ENCODE results near the gene VAV2.
A peak's percentile ranks its signal among the peaks of the same experiment; 100 is the strongest.

Gene VAV2, protein sequence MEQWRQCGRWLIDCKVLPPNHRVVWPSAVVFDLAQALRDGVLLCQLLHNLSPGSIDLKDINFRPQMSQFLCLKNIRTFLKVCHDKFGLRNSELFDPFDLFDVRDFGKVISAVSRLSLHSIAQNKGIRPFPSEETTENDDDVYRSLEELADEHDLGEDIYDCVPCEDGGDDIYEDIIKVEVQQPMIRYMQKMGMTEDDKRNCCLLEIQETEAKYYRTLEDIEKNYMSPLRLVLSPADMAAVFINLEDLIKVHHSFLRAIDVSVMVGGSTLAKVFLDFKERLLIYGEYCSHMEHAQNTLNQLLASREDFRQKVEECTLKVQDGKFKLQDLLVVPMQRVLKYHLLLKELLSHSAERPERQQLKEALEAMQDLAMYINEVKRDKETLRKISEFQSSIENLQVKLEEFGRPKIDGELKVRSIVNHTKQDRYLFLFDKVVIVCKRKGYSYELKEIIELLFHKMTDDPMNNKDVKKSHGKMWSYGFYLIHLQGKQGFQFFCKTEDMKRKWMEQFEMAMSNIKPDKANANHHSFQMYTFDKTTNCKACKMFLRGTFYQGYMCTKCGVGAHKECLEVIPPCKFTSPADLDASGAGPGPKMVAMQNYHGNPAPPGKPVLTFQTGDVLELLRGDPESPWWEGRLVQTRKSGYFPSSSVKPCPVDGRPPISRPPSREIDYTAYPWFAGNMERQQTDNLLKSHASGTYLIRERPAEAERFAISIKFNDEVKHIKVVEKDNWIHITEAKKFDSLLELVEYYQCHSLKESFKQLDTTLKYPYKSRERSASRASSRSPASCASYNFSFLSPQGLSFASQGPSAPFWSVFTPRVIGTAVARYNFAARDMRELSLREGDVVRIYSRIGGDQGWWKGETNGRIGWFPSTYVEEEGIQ

DNA sequence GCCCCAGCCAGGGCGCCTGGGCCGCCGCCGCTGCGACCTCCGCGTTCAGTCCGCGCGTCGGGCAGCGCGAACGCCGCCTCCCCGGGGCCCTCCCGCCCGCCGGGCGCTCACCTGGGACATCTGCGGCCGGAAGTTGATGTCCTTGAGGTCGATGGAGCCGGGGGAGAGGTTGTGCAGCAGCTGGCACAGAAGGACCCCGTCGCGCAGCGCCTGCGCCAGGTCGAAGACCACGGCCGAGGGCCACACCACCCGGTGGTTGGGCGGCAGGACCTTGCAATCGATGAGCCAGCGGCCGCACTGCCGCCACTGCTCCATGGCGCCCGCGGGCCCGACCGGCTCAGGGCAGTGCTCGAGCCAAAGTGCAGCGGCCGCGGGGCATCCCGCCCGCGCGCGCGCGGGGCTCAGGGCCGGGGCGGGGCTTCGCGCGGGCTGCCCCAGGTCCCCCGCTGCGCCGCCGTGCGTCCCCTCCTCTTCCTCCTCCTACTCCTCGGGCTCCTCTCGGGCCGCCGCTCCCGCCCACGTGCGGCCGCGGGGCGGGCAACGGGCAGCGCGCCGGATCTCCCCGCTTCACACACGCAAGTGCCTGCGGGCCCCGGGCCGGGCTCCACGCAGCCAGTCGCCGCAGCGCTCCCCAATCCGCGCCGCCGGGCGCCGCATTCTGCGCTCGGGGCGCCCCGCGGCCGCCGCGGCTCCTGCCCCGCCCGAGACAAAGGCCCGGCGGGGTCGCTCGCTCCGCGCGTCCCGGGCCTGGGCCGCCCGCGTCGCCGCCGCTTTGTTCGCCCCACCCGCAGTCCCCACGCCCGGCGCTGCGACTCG lies at the start of gene VAV2:
Gene VAV2 (minus strand): TSS at position 361 of the 816 bp plus-strand sequence. CDS start 46 bp downstream, at position 315.
- DNase-seq: peak; percentile 24 to 41

DNA sequence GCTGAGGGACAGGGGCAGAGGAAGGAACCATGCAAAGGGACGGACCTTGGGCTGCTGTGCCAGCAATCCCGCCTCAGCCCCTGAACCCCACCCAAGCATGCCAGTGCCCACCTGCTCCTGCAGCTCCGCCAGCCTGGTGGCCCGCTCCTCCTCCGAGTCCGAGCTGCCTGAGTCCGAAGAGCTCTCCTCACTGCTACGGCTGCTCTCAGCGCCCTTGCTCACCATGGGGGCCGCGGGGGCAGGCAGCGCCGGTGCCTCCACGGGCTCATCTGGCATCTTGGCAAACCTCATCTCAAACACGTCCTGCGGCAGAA lies 49.5 kb upstream of the VAV2 start:
- DNase-seq: no peak

DNA sequence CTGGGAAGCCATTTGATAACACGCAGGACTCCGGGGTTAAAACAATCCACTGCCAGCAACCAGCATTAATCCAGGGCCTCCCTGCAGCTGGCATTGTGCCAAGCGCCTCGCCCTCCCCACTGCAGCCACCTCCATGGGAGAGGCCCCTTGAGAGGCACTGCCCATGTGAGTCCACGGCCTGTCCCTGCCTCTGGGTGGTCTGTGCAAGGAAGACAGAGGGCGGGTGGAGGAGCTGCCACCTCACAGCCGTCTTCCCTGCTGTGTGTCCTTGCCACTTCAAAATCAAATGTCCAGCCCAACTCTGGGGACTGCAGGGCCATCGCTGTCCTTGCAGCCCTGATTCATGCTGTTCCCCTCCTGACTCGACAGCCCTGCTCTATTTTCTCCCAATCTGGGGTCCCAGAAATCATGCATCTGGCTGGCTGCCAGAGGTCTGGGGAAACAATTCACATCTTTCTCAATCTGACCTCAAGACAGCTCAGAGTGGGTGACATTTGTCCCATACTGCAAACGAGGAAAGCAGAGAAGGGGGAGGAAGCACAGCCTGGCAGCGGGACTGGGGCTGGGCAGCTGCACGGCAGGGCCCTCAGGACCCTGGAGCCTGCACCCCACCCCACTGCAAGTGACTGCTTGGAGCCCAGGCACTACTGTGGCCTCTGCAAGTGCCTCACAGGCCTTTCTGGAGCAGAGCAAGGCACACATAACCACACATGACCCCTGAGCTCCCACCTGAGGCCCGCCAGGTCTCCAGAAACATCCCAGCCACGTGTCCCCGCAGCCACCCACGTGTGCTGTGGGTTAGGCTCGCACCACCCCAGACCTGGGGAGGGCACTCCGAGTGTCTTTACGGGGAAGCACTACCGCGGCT lies 48.9 kb upstream of the VAV2 start:
- no peak for DNase-seq

DNA sequence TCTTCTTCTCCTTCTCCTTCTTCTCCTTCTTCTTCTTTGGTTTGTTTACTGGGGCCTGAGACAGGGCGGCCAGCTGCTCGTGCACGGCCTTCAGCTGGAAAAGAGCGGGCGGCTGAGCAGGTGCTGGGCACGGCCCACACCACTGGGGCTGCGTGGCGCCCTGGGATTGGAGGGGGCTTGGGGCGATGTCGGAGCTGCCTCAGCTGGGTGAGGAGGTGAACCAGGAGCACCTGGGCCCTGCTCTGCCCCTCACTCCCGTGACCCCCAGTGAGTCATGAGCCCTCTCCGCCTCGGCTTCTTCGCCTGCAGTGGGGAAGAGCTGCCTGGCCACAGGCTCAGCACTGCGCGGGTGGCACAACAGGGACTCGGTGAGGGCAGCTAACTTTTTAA lies 48.0 kb upstream of the VAV2 start:
- no peak for DNase-seq

DNA sequence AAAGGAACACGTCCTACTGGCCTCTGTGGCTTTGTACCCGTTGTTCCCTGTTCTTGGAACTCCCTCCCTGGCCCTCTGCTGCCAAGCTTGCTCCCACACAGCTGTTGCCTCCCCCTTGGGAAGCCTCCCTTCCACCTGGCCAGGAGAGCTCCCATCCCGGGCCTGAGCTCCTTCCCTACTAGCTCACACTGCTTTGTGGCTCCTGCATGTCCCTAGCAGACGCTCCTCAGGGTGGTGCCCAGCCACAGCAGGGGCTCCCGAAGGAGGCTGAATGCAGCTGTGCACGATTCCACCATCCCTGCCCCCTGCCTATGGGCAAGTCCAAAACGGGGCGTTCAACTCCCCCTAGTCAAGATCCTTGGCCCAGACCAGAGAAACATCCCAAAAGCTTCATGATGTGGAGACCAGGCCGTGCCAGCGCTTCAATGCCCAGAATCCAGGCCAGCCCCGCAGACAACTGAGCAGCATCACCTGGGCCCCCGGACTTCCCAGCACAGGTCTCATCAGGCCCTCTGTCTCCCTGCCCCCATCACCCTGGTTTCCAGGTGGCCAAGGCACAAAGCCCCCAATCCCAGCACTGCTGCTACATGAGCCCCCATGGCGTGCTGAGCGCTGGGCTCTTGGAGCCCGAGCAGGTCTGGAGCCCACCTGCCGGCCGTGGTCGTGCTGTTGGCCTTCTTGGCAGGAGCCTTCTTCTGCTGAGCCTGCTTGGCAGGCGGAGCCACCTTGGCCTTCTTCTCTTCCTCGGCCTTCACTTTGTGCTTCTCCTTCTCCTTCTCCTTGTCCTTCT lies 47.5 kb upstream of the VAV2 start:
- no peak for DNase-seq

DNA sequence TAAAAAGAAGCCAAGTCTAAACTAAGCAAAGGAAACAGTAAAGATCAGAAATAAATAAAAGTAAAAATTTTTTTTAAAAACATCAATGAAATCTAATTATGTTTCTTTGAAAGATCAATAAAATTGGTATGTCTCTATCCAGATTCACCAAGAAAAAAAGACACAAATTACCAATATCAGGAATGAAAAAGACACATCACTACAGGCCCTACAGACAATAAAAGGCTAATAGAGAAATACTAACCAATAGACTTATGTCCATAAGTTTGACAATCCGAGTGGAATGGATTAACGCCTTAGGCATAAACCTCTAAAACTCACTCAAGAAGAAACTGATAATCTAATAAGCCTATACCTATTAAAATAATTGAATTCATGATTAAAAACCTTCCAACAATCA lies 45.5 kb upstream of the VAV2 start:
- no peak for DNase-seq

DNA sequence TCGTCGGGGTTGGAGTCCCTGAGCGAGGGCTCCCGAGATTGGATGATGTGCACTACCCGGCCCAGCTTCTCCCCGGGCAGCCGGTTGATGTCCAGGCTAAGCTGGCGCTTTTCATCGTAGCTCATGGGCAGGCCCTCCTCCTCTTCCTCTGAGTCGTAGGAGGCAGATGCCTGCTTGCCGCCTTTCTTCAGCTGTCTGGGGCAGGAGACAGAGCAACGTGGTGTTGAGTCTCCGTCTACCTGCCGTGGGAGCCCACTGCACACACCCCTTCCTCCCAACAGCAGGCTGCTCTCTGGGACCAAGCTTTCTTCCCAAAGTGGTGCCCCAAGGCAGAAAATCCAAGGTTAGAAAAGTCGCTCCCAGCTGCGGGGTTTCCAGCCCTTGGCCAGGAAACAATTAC lies 44.0 kb upstream of the VAV2 start:
- DNase-seq: no peak

DNA sequence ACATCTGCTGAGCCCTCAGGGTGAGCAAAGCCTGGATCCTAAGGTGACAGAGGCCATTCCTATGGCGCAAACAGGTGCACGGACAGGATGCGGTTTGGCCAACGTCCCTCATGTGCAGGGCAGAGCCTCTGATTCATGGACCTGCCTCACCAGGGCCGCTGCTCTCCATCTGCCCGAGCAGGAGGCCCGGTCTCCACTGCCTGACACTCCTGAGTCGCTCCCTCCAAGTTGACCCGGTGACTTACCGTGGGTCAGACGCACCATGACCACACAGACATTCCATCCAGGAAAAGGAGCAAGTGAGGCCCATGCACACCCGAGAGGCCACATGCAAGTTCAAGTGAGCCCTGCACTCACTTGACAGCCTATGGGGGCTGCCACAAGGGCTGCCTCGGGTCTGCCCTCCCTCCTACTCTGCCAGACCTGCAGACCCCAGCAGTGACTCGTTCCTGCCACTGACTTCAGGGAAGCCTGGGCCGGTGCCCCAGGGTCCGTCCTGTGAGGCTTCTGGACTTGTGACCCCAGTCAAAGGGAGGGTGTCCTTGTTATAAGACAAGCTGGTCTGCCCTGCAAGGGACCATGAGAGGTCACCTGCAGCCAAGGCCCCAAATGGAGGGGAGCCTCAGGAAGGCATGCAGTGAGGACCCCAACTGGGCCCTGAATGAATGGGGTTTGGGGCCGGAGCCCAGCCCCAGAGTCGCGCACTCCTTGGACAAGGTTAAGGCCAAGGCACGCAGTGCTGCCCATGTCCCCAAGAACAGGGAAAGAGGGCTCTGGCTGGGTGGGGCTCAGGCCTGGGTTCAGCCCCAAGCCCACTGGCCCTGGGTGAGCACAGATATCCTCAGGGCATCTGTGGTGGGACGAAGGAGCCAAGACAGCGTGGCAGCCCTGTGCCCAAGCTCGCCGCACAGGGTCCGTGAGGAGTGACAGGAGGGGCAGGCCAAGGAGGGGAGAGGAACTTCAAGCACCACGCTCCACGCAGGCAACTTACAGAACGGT lies 43.2 kb upstream of the VAV2 start:
- no peak for DNase-seq

DNA sequence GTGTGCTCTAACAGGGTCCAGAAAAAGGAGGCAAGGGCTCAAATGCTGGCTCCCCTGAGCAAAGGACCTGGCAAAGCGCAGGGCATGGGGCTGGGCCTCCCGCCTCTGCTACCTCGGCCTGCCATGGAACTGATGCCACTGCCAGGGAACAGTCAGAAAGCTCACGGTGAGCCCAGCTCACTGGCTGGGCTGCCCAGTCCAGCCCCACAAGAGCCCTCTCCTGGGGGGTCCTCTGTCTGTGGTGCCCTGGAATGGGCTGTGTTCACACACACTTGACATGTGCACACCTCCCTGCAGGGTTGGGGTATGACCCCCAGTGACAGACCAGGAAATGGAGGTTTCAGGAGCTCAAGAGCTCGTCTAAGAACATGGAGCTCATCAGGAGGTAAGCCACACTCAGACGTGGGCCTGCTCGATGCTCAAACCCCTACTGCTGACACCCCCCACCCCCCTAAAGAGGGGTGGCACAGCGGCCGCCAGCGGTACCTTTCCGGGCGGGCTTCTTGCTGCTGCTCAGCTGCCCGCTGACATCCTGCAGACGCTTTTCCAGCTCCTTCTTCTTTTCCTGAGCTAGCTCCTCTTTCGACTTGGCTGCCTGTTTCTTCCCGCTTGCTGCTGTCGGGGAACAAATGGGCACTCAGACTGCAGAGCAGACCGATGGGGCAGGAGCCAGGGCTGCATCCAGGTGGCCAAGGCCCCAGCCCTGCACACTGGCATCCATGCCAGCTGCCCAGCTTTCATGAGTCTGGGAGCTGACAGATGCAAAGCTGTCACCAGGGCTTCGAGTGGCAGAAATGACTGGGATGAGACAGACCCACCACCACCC lies 42.3 kb upstream of the VAV2 start:
- no peak for DNase-seq

DNA sequence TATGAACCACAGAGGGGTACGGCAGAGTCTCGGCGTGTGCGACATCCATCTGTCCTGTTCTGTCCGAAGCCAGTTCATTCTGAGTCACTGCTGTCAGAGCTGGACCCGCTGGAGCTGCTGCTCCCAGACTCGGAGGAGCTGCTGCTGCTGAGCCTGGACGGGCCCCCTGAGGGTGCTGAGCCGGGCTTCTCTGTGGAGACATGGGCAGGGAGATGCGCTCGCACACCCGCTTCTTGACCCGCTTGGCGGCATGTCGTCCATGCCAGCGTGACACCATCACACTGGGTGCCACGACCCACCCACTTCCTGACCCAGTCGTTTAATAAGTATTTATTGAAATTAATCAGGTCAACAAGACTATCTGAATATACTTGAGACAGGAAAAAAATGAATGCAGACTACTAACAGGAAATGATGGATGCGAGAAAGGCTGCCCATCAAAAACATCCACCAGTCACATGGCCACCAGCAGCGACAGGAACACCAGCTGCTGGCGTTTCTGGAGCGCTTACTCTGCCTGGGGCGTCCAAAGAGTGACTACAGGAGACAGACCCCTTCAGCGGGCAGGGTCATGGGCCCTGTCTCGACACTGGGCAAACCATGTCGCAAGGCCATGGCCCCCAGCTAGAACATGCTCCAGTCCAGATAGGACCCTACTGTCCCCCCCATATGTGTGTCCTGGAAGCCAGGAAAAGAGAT lies 41.5 kb upstream of the VAV2 start:
- no peak for DNase-seq

DNA sequence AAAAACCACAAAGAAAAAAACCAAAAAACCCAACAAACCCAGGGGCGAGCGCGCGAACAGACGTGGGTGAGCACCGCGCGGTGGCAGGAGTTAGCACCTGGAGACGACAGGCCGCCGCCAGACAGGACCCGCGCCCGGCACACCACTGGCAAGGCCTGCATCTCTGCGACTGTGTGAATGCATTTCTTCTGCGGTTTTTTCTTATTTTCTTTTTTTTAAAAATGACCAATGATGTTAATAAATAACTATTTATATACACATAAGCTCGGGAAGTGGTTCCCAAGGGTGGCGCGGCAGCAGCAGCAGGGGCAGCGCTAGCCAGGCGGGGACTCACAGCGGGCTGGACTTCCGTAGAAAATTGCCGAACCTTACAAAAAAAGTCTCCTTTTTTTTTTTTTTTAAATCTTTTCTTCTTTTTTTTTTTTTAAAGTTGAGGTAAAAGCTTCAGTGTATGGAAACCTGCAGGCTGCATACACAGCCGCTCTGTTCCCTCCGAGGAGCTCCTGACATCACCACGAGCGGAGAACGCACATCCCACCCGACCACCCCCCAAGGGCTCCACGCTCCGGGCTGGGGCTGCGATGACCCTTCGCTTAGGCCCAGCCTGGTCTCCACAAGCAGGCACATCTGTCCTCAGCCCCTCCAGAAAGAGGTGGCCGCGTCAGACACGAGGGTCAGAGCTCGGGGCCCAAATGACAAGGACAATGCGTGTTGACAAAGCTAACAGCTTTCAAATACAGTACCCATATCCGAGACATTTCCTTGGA lies 40.5 kb upstream of the VAV2 start:
- no peak for DNase-seq

DNA sequence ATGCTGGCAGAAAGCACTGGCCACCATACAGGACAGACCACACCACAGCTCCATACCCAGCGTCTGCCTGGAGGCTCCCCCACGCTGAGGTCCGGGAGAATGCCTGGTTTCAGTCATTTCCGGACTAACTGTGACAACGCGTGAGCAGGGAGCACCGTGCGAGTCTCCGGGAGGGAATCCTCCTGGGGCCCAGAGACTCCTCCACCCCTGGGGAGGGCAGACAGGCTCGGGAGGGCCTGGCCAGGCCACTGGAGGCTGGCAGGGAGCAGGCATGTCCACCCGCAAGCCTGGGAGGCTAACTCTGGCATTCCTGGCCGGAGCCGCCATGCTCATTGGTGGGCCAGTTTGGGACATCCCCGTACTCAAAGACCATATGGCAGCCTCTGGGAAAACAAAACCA lies 39.7 kb upstream of the VAV2 start:
- DNase-seq: no peak

DNA sequence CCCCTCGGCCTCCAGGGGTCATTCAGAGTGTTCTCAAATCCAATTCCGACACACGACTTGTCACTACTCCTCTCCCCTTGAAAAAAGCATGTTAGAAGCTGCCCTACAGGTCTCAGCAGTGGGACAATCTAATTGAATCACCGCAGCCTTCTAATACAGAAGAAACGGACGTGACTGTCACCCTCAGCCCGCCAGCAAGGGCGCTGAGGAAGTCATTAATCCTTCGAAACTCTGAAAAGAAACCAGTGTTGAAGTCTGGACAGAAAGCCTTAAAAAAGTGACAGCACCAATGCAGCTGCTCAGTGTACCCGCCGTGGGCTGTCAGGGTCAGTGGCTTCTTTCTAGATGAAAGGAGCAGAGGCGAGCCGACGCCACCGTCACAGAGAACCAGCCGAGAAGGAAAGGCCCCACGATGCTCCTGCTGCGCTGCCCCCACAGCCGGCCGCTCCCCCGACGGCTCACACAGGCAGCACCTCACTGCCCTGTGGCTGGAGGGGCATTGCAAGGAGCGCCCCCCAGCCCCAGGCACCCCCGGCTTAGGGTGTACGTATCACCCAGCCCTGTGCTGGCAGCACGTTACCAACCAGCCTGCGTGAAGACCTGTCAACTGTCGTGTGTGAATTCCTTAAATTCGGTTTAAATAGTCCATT lies 38.8 kb upstream of the VAV2 start:
- DNase-seq: no peak

DNA sequence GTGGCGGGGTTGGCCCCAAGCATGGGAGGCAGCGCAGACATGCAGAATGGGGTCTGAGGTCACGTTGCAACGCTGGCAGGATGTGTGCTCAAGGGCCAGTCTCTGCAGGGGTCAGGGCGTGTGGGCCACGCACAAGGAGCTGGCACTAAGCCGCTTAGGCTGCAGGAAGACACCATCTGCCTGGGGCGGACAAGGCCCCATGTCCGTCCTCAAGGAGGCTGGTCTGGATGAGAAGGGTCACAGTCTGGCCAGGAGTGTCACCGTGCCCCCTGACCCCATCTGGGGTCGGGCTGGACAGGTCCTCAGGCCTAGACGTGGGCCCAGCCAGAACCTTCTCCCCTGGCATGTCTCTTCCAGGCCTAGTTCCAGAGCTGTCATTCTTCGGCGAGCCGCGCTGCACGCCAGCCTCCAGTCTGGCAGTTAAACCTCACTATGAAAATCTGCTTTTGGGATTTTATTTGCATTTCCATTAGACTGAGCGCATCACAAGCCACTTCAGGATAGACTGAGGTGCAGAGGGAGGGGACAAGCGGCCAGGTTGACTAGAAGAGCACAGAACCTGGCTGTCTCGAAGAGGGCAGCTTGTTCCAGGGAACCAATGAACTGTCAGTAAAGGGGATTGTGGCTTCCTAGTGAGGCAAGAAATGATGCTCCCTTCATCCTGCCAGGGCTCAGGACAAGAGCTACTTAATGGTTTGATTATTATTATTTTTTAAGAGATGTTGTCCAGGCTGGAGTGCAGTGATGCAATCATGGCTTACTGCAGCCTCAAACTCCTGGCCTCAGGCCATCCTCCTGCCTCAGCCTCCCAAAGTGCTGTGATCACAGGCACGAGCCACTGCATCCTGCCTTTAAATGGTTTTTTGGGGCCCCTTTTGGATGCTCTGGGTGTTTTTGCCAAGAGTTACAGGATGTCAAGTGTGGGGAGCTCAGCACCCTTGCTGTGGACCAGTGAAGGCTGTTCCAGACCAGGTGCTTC lies 37.4 kb upstream of the VAV2 start:
- no peak for DNase-seq

DNA sequence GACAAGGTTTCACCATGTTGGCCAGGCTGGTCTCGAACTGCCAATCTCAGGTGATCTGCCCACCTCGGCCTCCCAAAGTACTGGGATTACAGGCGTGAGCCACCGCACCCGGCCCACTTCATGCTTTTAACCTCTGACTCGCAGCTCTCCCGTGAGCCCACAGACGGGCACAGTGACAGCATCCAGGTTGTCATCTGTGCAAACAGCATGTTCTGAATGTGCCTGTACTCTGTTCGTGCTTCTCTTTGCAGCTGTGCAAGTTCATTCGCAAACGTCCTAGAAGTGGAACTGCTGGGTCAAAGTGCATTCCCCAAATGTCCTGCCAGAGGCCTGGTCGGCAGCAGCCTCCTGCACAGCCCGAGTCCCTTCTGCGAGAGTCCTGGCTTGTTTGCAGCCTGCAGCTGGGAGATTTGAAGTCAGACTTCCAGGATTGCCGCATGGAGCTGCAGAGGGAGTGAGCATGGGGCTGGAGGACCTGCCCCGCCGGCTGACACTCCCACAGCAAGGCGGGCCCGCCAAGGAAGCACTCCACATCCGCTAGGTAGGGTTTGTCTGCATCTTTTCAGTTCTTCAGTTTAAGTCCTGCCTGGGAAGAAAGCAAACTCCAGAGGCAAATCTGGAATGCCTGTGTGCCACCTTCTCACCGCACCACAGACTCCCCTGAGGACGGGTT lies 36.6 kb upstream of the VAV2 start:
- no peak for DNase-seq
